Measurements from ENCODE around the gene SMPX.

The SMPX gene

GRCh38 chrX:21708116-21708515 lies 49.8 kb downstream of the SMPX start:
- no peak for DNase-seq

- no peak for DNase-seq
These were observed 52.7 kb downstream of the SMPX start for GRCh38 chrX:21705225-21705624.

GRCh38 chrX:21702725-21703124 lies 55.2 kb downstream of the SMPX start:
- no peak for DNase-seq

- DNase-seq, result no peak
These were observed 56.9 kb downstream of the SMPX start for GRCh38 chrX:21700967-21701366.

GRCh38 chrX:21700275-21700674 lies 57.6 kb downstream of the SMPX start:
- no peak for DNase-seq

- no peak for DNase-seq
These were observed 58.8 kb downstream of the SMPX start for GRCh38 chrX:21699136-21699535.

GRCh38 chrX:21698272-21698671 lies 59.6 kb downstream of the SMPX start:
- no peak for DNase-seq

- DNase-seq, result no peak
These were observed 66.4 kb downstream of the SMPX start for GRCh38 chrX:21691512-21692018.

- no peak for DNase-seq
These were observed 74.0 kb downstream of the SMPX start for GRCh38 chrX:21683941-21684340.

GRCh38 chrX:21678048-21678612 lies 79.8 kb downstream of the SMPX start:
- no peak for DNase-seq

- no peak for DNase-seq
These were observed 82.0 kb downstream of the SMPX start for GRCh38 chrX:21675931-21676330.

- no peak for DNase-seq
These were observed 83.3 kb downstream of the SMPX start for GRCh38 chrX:21674430-21675186.

GRCh38 chrX:21666679-21667078 lies 91.2 kb downstream of the SMPX start:
- DNase-seq, result no peak

GRCh38 chrX:21666252-21666651 lies 91.7 kb downstream of the SMPX start:
- no peak for DNase-seq

- no peak for DNase-seq
These were observed 95.2 kb downstream of the SMPX start for GRCh38 chrX:21662761-21663160.

GRCh38 chrX:21661316-21661715 lies 96.6 kb downstream of the SMPX start:
- DNase-seq, result no peak

- no peak for DNase-seq
These were observed 97.8 kb downstream of the SMPX start for GRCh38 chrX:21660156-21660555.

GRCh38 chrX:21659320-21659719 lies 98.6 kb downstream of the SMPX start:
- DNase-seq, result no peak

GRCh38 chrX:21658746-21659145 lies 99.2 kb downstream of the SMPX start:
- DNase-seq, result peak in 1 of 2 experiments; percentile 21

- DNase-seq, result peak; percentile 26 to 38
These were observed 99.7 kb downstream of the SMPX start, which contains the start of gene KLHL34 for GRCh38 chrX:21658152-21658737. Gene KLHL34, minus strand, starts transcription at chrX:21658330. Its CDS starts 542 bp downstream, at chrX:21657788.

GRCh38 chrX:21657318-21658151 lies 100.4 kb downstream of the SMPX start:
- DNase-seq, result peak in 1 of 2 experiments; percentile 36

- no peak for DNase-seq
These were observed 101.2 kb downstream of the SMPX start for GRCh38 chrX:21656587-21657317.

Measured in activated T-cell treated with anti-CD3 and anti-CD28 coated beads, Interleukin-2, amount 50 U/mL, for 48 hours (primary cell).